WERI-Rb-1 (cell line): ENCODE measurements around the gene RSL1D1.
"Not testable (repeated sequence)": the region's sequence is repeated elsewhere in the genome, so short reads cannot be mapped to it uniquely, and the experiment has no call there.

Source experiments
- DNase-seq: peaks from one replicate; pipeline ENCODE4 v3.0.0-alpha.2; 2020
- H3K27ac ChIP-seq: fragments of 250-450 bp; sonication (Bioruptor Pico); 2 replicates; pipeline ENCODE4 v1.5.1; 2020; ENCODE audit warnings: mild to moderate bottlenecking, moderate library complexity
- H3K27me3 ChIP-seq: fragments of 250-450 bp; sonication (Bioruptor Pico); 2 replicates; pipeline ENCODE4 v1.5.1; 2021; ENCODE audit warnings: mild to moderate bottlenecking, low read depth, moderate library complexity; ENCODE audit not compliant: insufficient read depth, severe bottlenecking
- H3K36me3 ChIP-seq: fragments of 250-450 bp; sonication (Bioruptor Pico); 2 replicates; pipeline ENCODE4 v1.5.1; 2020; ENCODE audit warnings: mild to moderate bottlenecking, moderate library complexity
- H3K4me3 ChIP-seq: 2 replicates; pipeline ENCODE4 v1.5.1; 2011; ENCODE audit warnings: low read depth, mild to moderate bottlenecking, control low read depth, low read length
- H3K9me3 ChIP-seq: fragments of 250-450 bp; sonication (Bioruptor Pico); 2 replicates; pipeline ENCODE4 v1.5.1; 2021; ENCODE audit warnings: mild to moderate bottlenecking, moderate library complexity; ENCODE audit not compliant: severe bottlenecking
- CTCF ChIP-seq: IDR thresholded peaks from 2 replicates; pipeline ENCODE4 v1.5.1; 2011; ENCODE audit warnings: low read depth, mild to moderate bottlenecking, control low read depth, inconsistent platforms, low read length

Gene RSL1D1

GRCh38 chr16:11816123-11816522, 35.2 kb downstream of the RSL1D1 start:
- DNase-seq = no peak

GRCh38 chr16:11814800-11815199, 36.5 kb downstream of the RSL1D1 start:
- not testable (repeated sequence) for H3K27ac ChIP-seq, DNase-seq, H3K36me3 ChIP-seq, H3K27me3 ChIP-seq, H3K4me3 ChIP-seq, H3K9me3 ChIP-seq

More at GRCh38 chr16:11816123-11816522, 35.2 kb downstream of the RSL1D1 start:
- H3K9me3 ChIP-seq = no peaks in the 10 kb centered on the region
- H3K4me3 ChIP-seq = no peak overlapping the region
- H3K27me3 ChIP-seq = no peaks in the 10 kb centered on the region
- H3K36me3 ChIP-seq = no peaks in the 10 kb centered on the region
- no peak overlapping the region for H3K27ac ChIP-seq
- no peak for TF ChIP-seq CTCF

GRCh38 chr16:11806721-11807120, 44.6 kb downstream of the RSL1D1 start:
- DNase-seq = no peak
- Histone ChIP-seq H3K27me3 (no peaks in the 10 kb centered on the region), H3K27ac (no peak overlapping the region), H3K9me3 (peaks cover 6% of the 10 kb centered on the region), H3K4me3 (no peak overlapping the region), H3K36me3 (no peaks in the 10 kb centered on the region)
- no peak for TF ChIP-seq CTCF

GRCh38 chr16:11805556-11805955, 45.8 kb downstream of the RSL1D1 start:
- Histone ChIP-seq H3K4me3 (no peak overlapping the region), H3K27ac (no peak overlapping the region), H3K36me3 (no peaks in the 10 kb centered on the region), H3K27me3 (no peaks in the 10 kb centered on the region), H3K9me3 (peaks cover 6% of the 10 kb centered on the region)
- no peak for DNase-seq
- TF ChIP-seq CTCF = no peak

GRCh38 chr16:11801481-11802021, 49.8 kb downstream of the RSL1D1 start:
- DNase-seq = no peak
- no peaks in the 10 kb centered on the region for H3K9me3 ChIP-seq
- H3K4me3 ChIP-seq = no peak overlapping the region
- H3K27me3 ChIP-seq = no peaks in the 10 kb centered on the region
- no peak for TF ChIP-seq CTCF
- no peak overlapping the region for H3K27ac ChIP-seq
- no peaks in the 10 kb centered on the region; the same call in 1 of the 2 replicates for H3K36me3 ChIP-seq

- no peaks in the 10 kb centered on the region for H3K9me3 ChIP-seq
- no peak for TF ChIP-seq CTCF
- peaks cover 8% of the 10 kb centered on the region for H3K36me3 ChIP-seq
- H3K27ac ChIP-seq = peak overlapping the region; percentile 93
- H3K27me3 ChIP-seq = no peaks in the 10 kb centered on the region
- no peak overlapping the region for H3K4me3 ChIP-seq
- no peak for DNase-seq
Measured at GRCh38 chr16:11800382-11800718, 51.0 kb downstream of the RSL1D1 start.
